Measurements from ENCODE around the gene CDON. TPM values are rescaled to one million over a fixed set of nuclear protein-coding genes. Genes with fewer than 3 reads are reported as not detected.

CDON gene
- total and polyA plus RNA-seq, 4 donors, result 1.5 to 25.6 (median 9.9) TPM

DNA sequence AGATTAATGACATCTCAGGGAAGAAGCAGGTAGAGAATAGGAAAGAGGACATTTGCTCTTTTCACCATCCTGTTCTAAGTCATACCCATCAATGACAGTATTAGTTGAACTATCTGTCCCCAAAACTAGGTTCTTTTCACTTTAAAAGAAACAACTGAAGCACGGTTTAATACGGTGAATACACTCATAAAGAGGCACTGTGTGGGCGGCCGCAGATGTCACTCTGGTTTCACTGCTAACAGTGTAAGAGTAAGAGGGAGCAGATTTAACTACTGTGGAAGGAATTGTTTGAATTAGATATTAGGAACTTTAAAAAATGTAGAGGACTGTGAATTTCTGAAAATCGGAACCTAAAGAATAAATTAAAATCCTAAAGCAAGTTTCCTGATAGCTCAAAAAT is 67.4 kb downstream of the CDON start:
- no peak overlapping the region for H3K27ac ChIP-seq (ENCODE audit: low read depth in 1 of 2, low read length in 1 of 2)
- ATAC-seq (ENCODE audit: insufficient read depth, low FRiP score) (no peak), DNase-seq (no peak)
- TF ChIP-seq, protein P1, sequence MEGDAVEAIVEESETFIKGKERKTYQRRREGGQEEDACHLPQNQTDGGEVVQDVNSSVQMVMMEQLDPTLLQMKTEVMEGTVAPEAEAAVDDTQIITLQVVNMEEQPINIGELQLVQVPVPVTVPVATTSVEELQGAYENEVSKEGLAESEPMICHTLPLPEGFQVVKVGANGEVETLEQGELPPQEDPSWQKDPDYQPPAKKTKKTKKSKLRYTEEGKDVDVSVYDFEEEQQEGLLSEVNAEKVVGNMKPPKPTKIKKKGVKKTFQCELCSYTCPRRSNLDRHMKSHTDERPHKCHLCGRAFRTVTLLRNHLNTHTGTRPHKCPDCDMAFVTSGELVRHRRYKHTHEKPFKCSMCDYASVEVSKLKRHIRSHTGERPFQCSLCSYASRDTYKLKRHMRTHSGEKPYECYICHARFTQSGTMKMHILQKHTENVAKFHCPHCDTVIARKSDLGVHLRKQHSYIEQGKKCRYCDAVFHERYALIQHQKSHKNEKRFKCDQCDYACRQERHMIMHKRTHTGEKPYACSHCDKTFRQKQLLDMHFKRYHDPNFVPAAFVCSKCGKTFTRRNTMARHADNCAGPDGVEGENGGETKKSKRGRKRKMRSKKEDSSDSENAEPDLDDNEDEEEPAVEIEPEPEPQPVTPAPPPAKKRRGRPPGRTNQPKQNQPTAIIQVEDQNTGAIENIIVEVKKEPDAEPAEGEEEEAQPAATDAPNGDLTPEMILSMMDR (IDR thresholded peaks at IDR 0.05; ENCODE audit: control extremely low read depth, extremely low read depth), result no peak
- no peak overlapping the region for H3K9ac ChIP-seq (ENCODE audit: insufficient read depth in 1 of 2, low read length in 2 of 2)
- H3K36me3 ChIP-seq (ENCODE audit: control insufficient read depth in 4 of 4, insufficient read depth in 4 of 4, low read length in 4 of 4), result no peaks in the 10 kb centered on the region
- H3K27me3 ChIP-seq (ENCODE audit: control insufficient read depth in 3 of 3, insufficient read depth in 3 of 3, low read length in 2 of 3), result no peaks in the 10 kb centered on the region
- H3K4me3 ChIP-seq, result no peak overlapping the region
- no peaks in the 10 kb centered on the region for H3K9me3 ChIP-seq (ENCODE audit: control insufficient read depth in 4 of 4, insufficient read depth in 3 of 4, low read length in 3 of 4)
- 90 to 91% methylated on average over 5 of the region's 5 CpGs for WGBS, 2 donors
- H3K4me1 ChIP-seq (ENCODE audit: control insufficient read depth in 5 of 5, insufficient read depth in 5 of 5, low read length in 5 of 5), result peaks cover 0 to 8% (median 2%) of the 10 kb centered on the region in 5 donors

DNA sequence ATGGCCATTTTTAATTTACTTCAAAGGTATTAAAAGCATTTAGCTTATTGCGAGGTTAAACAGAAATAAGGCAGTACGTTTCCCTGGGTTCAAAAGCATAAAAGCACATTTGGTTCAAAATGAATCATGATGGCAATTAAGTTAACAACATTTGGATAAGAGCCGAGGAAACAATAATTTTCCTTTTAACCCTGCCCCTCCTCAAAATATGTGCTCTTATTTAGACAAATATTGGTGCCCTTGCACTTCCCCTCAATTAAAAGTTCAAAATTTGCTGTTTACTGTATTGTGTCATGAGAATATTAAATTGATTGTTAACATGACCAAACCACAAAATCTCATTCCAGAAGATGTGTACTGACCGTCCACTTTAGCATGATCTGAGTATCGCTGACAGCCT is 68.2 kb downstream of the CDON start:
- H3K4me3 ChIP-seq, result no peak overlapping the region
- no peak overlapping the region for H3K9ac ChIP-seq (ENCODE audit: insufficient read depth in 1 of 2, low read length in 2 of 2)
- no peaks in the 10 kb centered on the region for H3K27me3 ChIP-seq (ENCODE audit: control insufficient read depth in 3 of 3, insufficient read depth in 3 of 3, low read length in 2 of 3)
- WGBS, 2 donors, result 92 to 95% methylated on average over 5 of the region's 5 CpGs
- peaks cover 0 to 15% (median 6%) of the 10 kb centered on the region in 5 donors for H3K4me1 ChIP-seq (ENCODE audit: control insufficient read depth in 5 of 5, insufficient read depth in 5 of 5, low read length in 5 of 5)
- H3K36me3 ChIP-seq (ENCODE audit: control insufficient read depth in 4 of 4, insufficient read depth in 4 of 4, low read length in 4 of 4), result no peaks in the 10 kb centered on the region
- DNase-seq (no peak), ATAC-seq (ENCODE audit: insufficient read depth, low FRiP score) (no peak)
- H3K27ac ChIP-seq (ENCODE audit: low read depth in 1 of 2, low read length in 1 of 2), result no peak overlapping the region
- TF ChIP-seq, protein P1 (IDR thresholded peaks at IDR 0.05; ENCODE audit: control extremely low read depth, extremely low read depth), result no peak
- no peaks in the 10 kb centered on the region for H3K9me3 ChIP-seq (ENCODE audit: control insufficient read depth in 4 of 4, insufficient read depth in 3 of 4, low read length in 3 of 4)

- no peak for ATAC-seq (ENCODE audit: insufficient read depth, low FRiP score)
Observed at GRCh38 chr11:125992893-125993292, 69.8 kb downstream of the CDON start.

More at GRCh38 chr11:125992893-125993292, 69.8 kb downstream of the CDON start:
- Histone ChIP-seq H3K4me1 (ENCODE audit: control insufficient read depth in 5 of 5, insufficient read depth in 5 of 5, low read length in 5 of 5) (peaks cover 0 to 15% (median 6%) of the 10 kb centered on the region in 5 donors), H3K27me3 (ENCODE audit: control insufficient read depth in 3 of 3, insufficient read depth in 3 of 3, low read length in 2 of 3) (no peaks in the 10 kb centered on the region), H3K9ac (ENCODE audit: insufficient read depth in 1 of 2, low read length in 2 of 2) (no peak overlapping the region), H3K36me3 (ENCODE audit: control insufficient read depth in 4 of 4, insufficient read depth in 4 of 4, low read length in 4 of 4) (no peaks in the 10 kb centered on the region), H3K27ac (ENCODE audit: low read depth in 1 of 2, low read length in 1 of 2) (no peak overlapping the region), H3K4me3 (no peak overlapping the region), H3K9me3 (ENCODE audit: control insufficient read depth in 4 of 4, insufficient read depth in 3 of 4, low read length in 3 of 4) (no peaks in the 10 kb centered on the region)
- 93 to 95% methylated on average over 7 of the region's 7 CpGs for WGBS, 2 donors
- TF ChIP-seq, protein P1 (IDR thresholded peaks at IDR 0.05; ENCODE audit: control extremely low read depth, extremely low read depth), result no peak
- DNase-seq, result no peak

Measured in lung (tissue), 12 donors.